K562 (cell line): Measurements from ENCODE around the gene PHETA1. TPM values are rescaled to one million over a fixed set of nuclear protein-coding genes. Genes with fewer than 3 reads are reported as not detected.

ENCODE experiments used
- CHD4 ChIP-seq: fragments of 200-600 bp; sonication (generic); IDR thresholded peaks from 3 replicates; pipeline ENCODE4 v1.6.1; 2012; ENCODE audit warnings: low read depth, mild to moderate bottlenecking, mixed read lengths, low read length, inconsistent platforms; ENCODE audit not compliant: insufficient read depth, insufficient replicate concordance, poor library complexity, severe bottlenecking
- NCOA1 ChIP-seq: fragments of 450-650 bp; IDR thresholded peaks from 2 replicates; pipeline ENCODE4 v1.6.1; 2016; ENCODE audit warnings: low read depth
- PTRF ChIP-seq: fragments of 450-650 bp; IDR thresholded peaks from 2 replicates; pipeline ENCODE4 v1.6.1; 2016; ENCODE audit warnings: mild to moderate bottlenecking, missing genetic modification characterization, missing compliant biosample characterization
- SREBF2 ChIP-seq: sonication (generic); formaldehyde crosslinking; IDR thresholded peaks from 2 replicates; pipeline ENCODE4 v1.4.0; 2020; ENCODE audit warnings: mild to moderate bottlenecking, missing genetic modification reagents
- polyA plus RNA-seq, 8 experiments: library from polyadenylated mRNA; depleted of rRNA in 4 of 8; stranded (reverse) in 5 of 8; unstranded in 3 of 8; fragments of >200 nt; fragmentation: Nextera tagmentation in 2 of 8; fragmentation: Illumina TruSeq in 1 of 8; extraction: Ambion mirVana in 2 of 8; extraction: Trizol in 1 of 8; gene quantifications; 2 replicates each; pipeline versions ENCODE4 v1.2.1 to v1.2.3, GENCODE V29; 2011 to 2014; ENCODE audit warnings: inconsistent platforms in 1 of 8, missing spikeins in 1 of 8
- total RNA-seq, 7 experiments: library from RNA; depleted of rRNA in 6 of 7; stranded (reverse); fragments of >200 nt in 6 of 7; fragmentation: Illumina TruSeq in 2 of 7; extraction: Trizol in 2 of 7; gene quantifications; 2 replicates each; pipeline versions ENCODE4 v1.2.1 to v1.2.3, GENCODE V29; 2011 to 2021; ENCODE audit warnings: low replicate concordance in 1 of 7
- TF ChIP-seq, protein P1 (sequence below), 2 experiments: IDR thresholded peaks; 2 replicates each; pipeline ENCODE4 v1.6.1; 2011; ENCODE audit warnings: borderline replicate concordance in 1 of 2, control low read depth in 1 of 2, low read depth in 1 of 2, low read length in 1 of 2, mild to moderate bottlenecking in 1 of 2, mixed read lengths in 1 of 2, moderate library complexity in 1 of 2; ENCODE audit not compliant: insufficient read depth in 1 of 2, insufficient read length in 1 of 2, poor library complexity in 1 of 2, severe bottlenecking in 1 of 2; ENCODE audit errors: extremely low read depth in 1 of 2
- TF ChIP-seq, protein P2 (sequence below): fragments of 450-650 bp; IDR thresholded peaks from 2 replicates; pipeline ENCODE4 v1.6.1; 2017; ENCODE audit warnings: antibody characterized with exemption
- TF ChIP-seq, protein P3 (sequence below): fragments of 250-450 bp; sonication (Bioruptor Pico); IDR thresholded peaks from 2 replicates; pipeline ENCODE4 v1.8.0; 2022; ENCODE audit warnings: inconsistent platforms, mild to moderate bottlenecking, moderate library complexity, borderline replicate concordance
- TF ChIP-seq, protein P4 (sequence below): fragments of 450-650 bp; IDR thresholded peaks from 2 replicates; pipeline ENCODE4 v1.6.1; 2016; ENCODE audit warnings: mild to moderate bottlenecking, moderate library complexity

PHETA1 gene
- total and polyA plus RNA-seq, 9 of the 15 experiments (the other 6 are each of a cell fraction or from before 2014, with no cell fraction given): 0.03 to 12.4 (median 3.0) TPM

DNA sequence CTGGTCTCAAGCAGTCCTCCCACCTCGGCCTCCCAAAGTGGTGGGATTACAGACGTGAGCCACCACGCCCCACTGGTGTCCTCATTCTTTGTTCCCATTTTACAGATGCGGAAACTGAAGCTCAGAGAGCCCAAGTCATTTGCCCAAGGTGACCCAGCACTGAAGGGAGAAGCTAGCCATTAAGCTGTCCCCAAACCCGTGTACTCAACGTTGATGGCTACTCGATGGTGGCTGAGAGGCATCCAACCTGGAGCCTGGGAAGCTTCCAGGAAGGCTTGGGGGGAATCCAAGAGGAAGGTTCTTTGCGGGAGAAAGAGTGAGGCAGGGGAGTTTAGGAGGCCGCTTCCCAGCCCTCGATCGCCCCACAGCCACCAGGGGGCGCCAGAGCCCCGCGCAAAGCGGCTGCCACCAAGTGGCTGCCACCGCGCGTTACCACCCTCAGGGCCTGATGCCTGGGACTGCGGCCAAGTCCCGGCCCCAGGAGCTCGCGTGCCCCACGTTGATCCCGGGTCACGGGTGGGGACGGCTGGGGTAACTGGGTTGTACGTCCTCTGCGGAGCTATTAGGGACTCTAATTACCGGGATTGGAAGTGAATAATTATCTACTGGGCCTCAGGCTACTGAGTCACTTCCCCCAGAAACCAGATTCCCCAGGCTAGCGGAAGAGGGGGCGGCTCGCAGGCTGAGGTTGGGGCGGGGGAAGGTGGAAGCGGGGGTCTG lies 28.0 kb upstream of the PHETA1 start (continued):
- TF ChIP-seq PTRF (tag): no peak
- TF ChIP-seq SREBF2 (CRISPR knock-in tag): no peak
- TF ChIP-seq CHD4: peak; percentile 87
- TF ChIP-seq, protein P1, sequence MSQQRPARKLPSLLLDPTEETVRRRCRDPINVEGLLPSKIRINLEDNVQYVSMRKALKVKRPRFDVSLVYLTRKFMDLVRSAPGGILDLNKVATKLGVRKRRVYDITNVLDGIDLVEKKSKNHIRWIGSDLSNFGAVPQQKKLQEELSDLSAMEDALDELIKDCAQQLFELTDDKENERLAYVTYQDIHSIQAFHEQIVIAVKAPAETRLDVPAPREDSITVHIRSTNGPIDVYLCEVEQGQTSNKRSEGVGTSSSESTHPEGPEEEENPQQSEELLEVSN (IDR thresholded peaks at IDR 0.05; ENCODE audit: borderline replicate concordance in 1 of 2, extremely low read depth in 1 of 2, insufficient read depth in 1 of 2, insufficient read length in 1 of 2, low read depth in 1 of 2, low read length in 1 of 2, poor library complexity in 1 of 2, severe bottlenecking in 1 of 2): peak; percentile 29 to 39
- TF ChIP-seq NCOA1: 0 out of 2 replicates have a peak, but pooled peaks have one; percentile 20
- TF ChIP-seq, protein P2, sequence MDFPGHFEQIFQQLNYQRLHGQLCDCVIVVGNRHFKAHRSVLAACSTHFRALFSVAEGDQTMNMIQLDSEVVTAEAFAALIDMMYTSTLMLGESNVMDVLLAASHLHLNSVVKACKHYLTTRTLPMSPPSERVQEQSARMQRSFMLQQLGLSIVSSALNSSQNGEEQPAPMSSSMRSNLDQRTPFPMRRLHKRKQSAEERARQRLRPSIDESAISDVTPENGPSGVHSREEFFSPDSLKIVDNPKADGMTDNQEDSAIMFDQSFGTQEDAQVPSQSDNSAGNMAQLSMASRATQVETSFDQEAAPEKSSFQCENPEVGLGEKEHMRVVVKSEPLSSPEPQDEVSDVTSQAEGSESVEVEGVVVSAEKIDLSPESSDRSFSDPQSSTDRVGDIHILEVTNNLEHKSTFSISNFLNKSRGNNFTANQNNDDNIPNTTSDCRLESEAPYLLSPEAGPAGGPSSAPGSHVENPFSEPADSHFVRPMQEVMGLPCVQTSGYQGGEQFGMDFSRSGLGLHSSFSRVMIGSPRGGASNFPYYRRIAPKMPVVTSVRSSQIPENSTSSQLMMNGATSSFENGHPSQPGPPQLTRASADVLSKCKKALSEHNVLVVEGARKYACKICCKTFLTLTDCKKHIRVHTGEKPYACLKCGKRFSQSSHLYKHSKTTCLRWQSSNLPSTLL: no peak
- TF ChIP-seq, protein P3, sequence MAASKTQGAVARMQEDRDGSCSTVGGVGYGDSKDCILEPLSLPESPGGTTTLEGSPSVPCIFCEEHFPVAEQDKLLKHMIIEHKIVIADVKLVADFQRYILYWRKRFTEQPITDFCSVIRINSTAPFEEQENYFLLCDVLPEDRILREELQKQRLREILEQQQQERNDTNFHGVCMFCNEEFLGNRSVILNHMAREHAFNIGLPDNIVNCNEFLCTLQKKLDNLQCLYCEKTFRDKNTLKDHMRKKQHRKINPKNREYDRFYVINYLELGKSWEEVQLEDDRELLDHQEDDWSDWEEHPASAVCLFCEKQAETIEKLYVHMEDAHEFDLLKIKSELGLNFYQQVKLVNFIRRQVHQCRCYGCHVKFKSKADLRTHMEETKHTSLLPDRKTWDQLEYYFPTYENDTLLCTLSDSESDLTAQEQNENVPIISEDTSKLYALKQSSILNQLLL (CRISPR knock-in tag): no peak
- TF ChIP-seq, protein P4, sequence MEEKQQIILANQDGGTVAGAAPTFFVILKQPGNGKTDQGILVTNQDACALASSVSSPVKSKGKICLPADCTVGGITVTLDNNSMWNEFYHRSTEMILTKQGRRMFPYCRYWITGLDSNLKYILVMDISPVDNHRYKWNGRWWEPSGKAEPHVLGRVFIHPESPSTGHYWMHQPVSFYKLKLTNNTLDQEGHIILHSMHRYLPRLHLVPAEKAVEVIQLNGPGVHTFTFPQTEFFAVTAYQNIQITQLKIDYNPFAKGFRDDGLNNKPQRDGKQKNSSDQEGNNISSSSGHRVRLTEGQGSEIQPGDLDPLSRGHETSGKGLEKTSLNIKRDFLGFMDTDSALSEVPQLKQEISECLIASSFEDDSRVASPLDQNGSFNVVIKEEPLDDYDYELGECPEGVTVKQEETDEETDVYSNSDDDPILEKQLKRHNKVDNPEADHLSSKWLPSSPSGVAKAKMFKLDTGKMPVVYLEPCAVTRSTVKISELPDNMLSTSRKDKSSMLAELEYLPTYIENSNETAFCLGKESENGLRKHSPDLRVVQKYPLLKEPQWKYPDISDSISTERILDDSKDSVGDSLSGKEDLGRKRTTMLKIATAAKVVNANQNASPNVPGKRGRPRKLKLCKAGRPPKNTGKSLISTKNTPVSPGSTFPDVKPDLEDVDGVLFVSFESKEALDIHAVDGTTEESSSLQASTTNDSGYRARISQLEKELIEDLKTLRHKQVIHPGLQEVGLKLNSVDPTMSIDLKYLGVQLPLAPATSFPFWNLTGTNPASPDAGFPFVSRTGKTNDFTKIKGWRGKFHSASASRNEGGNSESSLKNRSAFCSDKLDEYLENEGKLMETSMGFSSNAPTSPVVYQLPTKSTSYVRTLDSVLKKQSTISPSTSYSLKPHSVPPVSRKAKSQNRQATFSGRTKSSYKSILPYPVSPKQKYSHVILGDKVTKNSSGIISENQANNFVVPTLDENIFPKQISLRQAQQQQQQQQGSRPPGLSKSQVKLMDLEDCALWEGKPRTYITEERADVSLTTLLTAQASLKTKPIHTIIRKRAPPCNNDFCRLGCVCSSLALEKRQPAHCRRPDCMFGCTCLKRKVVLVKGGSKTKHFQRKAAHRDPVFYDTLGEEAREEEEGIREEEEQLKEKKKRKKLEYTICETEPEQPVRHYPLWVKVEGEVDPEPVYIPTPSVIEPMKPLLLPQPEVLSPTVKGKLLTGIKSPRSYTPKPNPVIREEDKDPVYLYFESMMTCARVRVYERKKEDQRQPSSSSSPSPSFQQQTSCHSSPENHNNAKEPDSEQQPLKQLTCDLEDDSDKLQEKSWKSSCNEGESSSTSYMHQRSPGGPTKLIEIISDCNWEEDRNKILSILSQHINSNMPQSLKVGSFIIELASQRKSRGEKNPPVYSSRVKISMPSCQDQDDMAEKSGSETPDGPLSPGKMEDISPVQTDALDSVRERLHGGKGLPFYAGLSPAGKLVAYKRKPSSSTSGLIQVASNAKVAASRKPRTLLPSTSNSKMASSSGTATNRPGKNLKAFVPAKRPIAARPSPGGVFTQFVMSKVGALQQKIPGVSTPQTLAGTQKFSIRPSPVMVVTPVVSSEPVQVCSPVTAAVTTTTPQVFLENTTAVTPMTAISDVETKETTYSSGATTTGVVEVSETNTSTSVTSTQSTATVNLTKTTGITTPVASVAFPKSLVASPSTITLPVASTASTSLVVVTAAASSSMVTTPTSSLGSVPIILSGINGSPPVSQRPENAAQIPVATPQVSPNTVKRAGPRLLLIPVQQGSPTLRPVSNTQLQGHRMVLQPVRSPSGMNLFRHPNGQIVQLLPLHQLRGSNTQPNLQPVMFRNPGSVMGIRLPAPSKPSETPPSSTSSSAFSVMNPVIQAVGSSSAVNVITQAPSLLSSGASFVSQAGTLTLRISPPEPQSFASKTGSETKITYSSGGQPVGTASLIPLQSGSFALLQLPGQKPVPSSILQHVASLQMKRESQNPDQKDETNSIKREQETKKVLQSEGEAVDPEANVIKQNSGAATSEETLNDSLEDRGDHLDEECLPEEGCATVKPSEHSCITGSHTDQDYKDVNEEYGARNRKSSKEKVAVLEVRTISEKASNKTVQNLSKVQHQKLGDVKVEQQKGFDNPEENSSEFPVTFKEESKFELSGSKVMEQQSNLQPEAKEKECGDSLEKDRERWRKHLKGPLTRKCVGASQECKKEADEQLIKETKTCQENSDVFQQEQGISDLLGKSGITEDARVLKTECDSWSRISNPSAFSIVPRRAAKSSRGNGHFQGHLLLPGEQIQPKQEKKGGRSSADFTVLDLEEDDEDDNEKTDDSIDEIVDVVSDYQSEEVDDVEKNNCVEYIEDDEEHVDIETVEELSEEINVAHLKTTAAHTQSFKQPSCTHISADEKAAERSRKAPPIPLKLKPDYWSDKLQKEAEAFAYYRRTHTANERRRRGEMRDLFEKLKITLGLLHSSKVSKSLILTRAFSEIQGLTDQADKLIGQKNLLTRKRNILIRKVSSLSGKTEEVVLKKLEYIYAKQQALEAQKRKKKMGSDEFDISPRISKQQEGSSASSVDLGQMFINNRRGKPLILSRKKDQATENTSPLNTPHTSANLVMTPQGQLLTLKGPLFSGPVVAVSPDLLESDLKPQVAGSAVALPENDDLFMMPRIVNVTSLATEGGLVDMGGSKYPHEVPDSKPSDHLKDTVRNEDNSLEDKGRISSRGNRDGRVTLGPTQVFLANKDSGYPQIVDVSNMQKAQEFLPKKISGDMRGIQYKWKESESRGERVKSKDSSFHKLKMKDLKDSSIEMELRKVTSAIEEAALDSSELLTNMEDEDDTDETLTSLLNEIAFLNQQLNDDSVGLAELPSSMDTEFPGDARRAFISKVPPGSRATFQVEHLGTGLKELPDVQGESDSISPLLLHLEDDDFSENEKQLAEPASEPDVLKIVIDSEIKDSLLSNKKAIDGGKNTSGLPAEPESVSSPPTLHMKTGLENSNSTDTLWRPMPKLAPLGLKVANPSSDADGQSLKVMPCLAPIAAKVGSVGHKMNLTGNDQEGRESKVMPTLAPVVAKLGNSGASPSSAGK: no peak
